Stimulated activated naive CD8-positive, alpha-beta T cell treated with anti-CD3 and anti-CD28 coated beads, Interleukin-15, Interleukin-2, amounts not matched to agents 100 ng/mL and 50 ng/mL, for 24 hours (primary cell): ENCODE measurements around the gene CDC42SE2.

Experiments used
- H3K27ac Mint-ChIP-seq: one replicate; pipeline ENCODE4 v1.8.0; 2021; ENCODE audit warnings: mild to moderate bottlenecking, mixed read lengths
- H3K27me3 Mint-ChIP-seq: one replicate; pipeline ENCODE4 v1.8.0; 2021; ENCODE audit warnings: mixed read lengths
- H3K36me3 Mint-ChIP-seq: one replicate; pipeline ENCODE4 v1.8.0; 2021; ENCODE audit warnings: low read depth, mixed read lengths
- H3K4me1 Mint-ChIP-seq: one replicate; pipeline ENCODE4 v1.8.0; 2021; ENCODE audit warnings: low read depth, mixed read lengths
- H3K4me3 Mint-ChIP-seq: one replicate; pipeline ENCODE4 v1.8.0; 2021; ENCODE audit warnings: mild to moderate bottlenecking, mixed read lengths
- H3K9me3 Mint-ChIP-seq: one replicate; pipeline ENCODE4 v1.8.0; 2021; ENCODE audit warnings: mixed read lengths

The CDC42SE2 gene

DNA sequence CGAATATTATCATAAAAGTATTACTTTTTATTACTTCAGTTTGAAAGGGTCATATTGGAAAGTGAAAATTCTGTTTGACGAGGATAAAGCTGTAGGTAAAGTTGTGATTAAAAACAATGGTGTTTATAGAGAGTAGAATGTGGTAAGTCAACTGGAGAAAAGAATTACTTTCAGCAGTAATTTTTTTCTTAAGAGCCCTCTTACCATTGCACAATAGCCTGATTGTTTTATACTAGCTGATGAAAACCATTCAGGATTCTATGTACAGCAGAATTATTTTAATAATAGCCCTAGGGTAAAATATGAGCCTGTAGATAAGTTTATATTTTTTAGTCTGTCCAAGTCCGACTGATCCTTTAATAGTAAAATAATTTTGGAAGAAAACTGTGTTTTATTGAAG lies 16.6 kb downstream of the CDC42SE2 start:
- Mint-ChIP-seq H3K36me3 (peaks cover 18% of the 10 kb centered on the region), H3K4me1 (peaks cover 98% of the 10 kb centered on the region), H3K4me3 (peak overlapping the region; percentile 80), H3K27ac (peak overlapping the region; percentile 92), H3K27me3 (no peaks in the 10 kb centered on the region), H3K9me3 (no peaks in the 10 kb centered on the region)

DNA sequence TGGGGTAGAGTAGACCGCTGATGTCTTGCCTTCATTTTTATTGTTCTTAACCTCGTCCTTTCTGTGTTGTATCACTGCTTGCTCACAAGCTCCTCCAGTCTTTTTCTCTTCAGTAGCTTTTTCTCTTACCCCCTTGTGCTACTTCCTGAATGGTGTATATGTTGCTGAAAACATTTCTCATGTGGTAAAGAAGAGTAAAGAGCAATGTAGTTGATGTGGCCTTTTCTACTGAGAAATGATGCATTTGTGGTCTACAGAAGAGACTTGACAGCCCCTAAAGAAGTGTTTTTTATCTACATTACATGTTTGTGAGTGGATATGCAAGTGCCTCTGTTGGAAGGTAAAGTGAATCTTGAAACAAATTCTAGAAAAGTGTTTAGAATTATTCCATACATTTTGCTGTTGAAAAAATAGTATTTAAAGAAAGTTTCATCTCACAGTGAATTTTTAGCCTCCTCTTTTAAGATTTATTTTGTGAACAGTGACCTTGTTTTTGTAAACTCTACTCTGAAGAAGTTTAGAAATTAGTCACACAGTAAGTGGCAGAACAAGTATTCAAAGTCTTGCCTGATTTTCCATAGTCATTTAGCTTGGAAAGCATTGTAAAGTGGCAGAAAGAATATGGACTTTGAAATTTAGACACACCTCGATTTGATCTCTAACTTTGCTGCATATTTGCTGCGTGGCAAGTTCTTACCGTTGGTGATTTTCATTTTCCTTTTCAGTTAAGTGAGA lies 17.4 kb downstream of the CDC42SE2 start:
- Mint-ChIP-seq H3K36me3 (peaks cover 18% of the 10 kb centered on the region), H3K4me1 (peaks cover 96% of the 10 kb centered on the region), H3K4me3 (peak overlapping the region; percentile 80), H3K27ac (peak overlapping the region; percentile 92), H3K9me3 (no peaks in the 10 kb centered on the region), H3K27me3 (no peaks in the 10 kb centered on the region)

DNA sequence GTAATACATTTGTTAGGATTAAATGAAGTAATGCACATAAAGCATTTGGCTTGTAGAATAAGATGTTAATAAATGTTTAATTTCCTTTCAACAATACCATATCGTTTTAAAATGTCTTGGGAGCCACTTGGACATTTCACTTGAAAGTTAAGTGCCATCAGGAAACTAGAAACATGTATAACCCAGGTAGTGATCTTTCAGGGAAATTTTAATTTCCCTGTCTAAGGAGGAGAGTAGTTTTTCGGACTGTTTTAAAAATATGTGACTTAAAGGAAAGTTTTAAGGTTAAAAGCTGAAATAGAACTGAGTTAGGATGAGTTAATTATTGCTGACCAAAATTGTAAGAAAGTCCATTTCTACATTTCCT lies 18.0 kb downstream of the CDC42SE2 start:
- no peaks in the 10 kb centered on the region for H3K9me3 Mint-ChIP-seq
- H3K4me3 Mint-ChIP-seq, result peak overlapping the region; percentile 80
- H3K4me1 Mint-ChIP-seq, result peaks cover 92% of the 10 kb centered on the region
- peak overlapping the region; percentile 92 for H3K27ac Mint-ChIP-seq
- H3K36me3 Mint-ChIP-seq, result peaks cover 18% of the 10 kb centered on the region
- no peaks in the 10 kb centered on the region for H3K27me3 Mint-ChIP-seq

DNA sequence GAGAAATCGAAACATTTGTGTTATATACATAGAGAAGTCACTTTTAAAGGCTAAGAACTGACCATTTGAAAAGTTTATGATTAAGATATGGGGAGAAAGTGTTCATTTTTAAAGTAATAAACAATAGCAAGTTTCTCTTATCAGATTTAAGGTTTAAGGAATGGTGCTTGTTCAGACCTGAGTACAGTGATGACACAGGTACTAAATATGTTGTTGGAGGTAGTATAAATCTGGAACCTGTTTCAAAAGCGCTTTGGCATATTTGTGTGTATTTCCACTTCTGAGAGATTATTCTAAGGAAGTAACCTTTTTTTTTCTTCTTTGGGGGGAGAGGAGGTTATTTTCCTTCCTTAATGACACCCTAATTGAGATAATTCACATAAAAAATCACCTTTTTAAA lies 18.4 kb downstream of the CDC42SE2 start:
- H3K9me3 Mint-ChIP-seq, result no peaks in the 10 kb centered on the region
- no peaks in the 10 kb centered on the region for H3K27me3 Mint-ChIP-seq
- H3K4me3 Mint-ChIP-seq, result peak overlapping the region; percentile 80
- peak overlapping the region; percentile 92 for H3K27ac Mint-ChIP-seq
- peaks cover 90% of the 10 kb centered on the region for H3K4me1 Mint-ChIP-seq
- peaks cover 16% of the 10 kb centered on the region for H3K36me3 Mint-ChIP-seq

DNA sequence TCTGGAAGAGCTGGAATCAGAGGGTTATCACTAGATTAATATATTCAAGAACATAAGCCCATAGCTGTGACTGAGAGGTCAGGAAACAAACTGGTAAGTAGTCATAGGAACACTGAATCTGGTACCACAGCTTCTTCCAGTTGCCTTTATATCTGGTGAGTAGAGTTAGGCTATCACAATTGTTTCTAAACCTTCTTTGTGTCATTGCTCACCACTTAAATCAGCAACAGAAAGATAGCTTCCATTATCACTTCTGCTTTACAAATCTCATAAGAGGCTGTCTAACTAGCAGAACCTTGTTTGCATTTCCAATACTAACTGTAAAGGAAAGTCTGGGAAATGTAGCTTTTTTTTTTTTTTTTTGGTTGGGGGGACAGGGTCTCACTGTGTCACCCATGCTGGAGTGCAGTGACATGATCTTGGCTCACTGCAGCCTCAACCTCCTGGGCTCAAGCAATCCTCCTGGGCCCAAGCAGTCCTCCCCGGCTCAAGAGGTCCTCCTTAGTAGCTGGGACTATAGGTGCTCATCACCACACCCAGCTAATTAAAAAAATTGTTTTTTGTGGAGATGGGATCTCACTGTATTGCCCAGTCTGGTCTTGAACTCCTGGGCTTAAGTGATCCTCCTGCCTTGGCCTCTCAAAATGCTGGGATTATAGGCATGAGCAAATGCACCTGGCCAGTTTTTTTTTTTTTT lies 22.0 kb downstream of the CDC42SE2 start:
- peaks cover 30% of the 10 kb centered on the region for H3K36me3 Mint-ChIP-seq

DNA sequence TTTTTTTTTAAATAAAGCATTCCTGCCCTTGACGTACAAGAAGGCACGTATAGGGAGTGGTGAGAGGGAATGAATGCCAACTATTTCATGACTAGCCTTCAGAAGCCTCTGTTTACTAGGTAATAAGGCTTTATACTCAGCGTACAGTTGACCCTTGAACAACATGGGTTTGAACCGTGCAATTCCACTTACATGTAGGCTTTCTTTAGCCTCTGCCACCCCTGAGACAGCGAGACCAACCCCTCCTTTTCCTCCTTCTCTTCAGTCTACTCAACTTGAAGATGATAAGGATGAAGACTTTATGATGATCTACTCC lies 22.5 kb downstream of the CDC42SE2 start:
- Mint-ChIP-seq H3K36me3 (peaks cover 31% of the 10 kb centered on the region), H3K4me3 (no peak overlapping the region), H3K27me3 (no peaks in the 10 kb centered on the region), H3K27ac (peak overlapping the region; percentile 37), H3K4me1 (peaks cover 86% of the 10 kb centered on the region), H3K9me3 (no peaks in the 10 kb centered on the region)

More for the DNA sequence above, 22.0 kb downstream of the CDC42SE2 start:
- Mint-ChIP-seq H3K27me3 (no peaks in the 10 kb centered on the region), H3K4me3 (no peak overlapping the region), H3K27ac (peak overlapping the region; percentile 80), H3K9me3 (no peaks in the 10 kb centered on the region), H3K4me1 (peaks cover 88% of the 10 kb centered on the region)

DNA sequence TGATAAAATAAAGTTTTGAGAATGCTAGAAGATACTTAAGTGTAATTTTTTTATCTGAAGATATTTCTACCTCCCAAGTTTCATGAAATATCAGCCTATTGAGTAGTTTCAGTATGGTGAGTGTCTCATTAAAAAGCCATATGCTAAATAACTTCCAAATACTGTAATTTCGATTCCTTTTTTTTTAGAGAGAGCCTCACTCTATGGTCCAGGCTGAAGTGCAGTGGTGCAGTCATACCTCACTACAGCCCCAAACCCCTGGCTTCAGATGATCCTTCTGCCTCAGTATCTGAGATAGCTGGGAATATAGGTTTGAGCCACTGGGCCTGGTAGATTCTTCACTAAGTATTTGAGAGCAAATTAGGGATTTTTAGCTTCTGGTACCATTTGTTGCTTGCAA lies 24.5 kb downstream of the CDC42SE2 start:
- Mint-ChIP-seq H3K27ac (peak overlapping the region; percentile 94), H3K4me3 (peak overlapping the region; percentile 66), H3K4me1 (peaks cover 81% of the 10 kb centered on the region), H3K27me3 (no peaks in the 10 kb centered on the region), H3K9me3 (no peaks in the 10 kb centered on the region), H3K36me3 (peaks cover 22% of the 10 kb centered on the region)

DNA sequence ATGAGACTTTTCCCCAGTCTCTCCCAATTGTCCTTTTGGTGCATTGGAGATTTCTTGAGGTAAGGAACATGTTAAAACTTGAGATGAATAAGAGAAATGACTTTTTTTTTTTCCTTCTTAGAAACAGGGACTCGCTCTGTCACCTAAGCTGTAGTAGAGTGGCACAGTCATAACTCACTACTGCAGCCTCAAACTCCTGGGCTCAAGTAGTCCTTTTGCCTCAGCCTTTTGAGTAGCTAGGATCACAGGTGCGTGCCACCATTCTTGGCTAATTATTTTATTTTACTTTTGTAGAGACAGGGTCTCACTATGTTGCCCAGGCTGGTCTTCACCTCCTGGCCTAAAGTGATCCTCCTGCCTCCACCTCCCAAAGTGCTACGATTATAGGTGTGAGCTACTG lies 25.9 kb downstream of the CDC42SE2 start:
- Mint-ChIP-seq H3K4me3 (peak overlapping the region; percentile 66), H3K9me3 (no peaks in the 10 kb centered on the region), H3K27me3 (no peaks in the 10 kb centered on the region), H3K27ac (peak overlapping the region; percentile 94), H3K36me3 (peaks cover 30% of the 10 kb centered on the region), H3K4me1 (peaks cover 79% of the 10 kb centered on the region)

DNA sequence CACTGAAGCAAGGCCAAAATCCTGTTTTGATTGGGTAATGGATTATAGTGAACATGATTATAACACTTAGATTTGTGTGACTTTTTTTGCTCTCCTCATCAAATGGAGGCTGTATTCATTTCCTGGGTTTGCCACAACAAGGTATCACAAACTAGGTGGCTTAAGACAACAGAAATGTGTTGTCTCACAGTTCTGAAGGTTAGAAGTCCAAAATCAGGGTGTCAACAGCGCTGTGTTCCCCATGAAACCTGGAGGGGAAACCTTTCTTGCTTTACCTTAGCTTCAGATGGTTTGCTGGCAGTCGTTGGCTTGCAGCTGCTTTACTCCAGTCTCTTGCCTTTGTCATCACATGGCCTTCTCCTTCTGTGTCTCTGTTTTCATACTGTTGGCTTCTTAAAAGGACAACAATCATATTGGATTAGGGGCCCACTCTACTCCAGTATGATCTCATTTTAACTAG lies 32.4 kb downstream of the CDC42SE2 start:
- no peak overlapping the region for H3K4me3 Mint-ChIP-seq
- H3K27me3 Mint-ChIP-seq, result no peaks in the 10 kb centered on the region
- H3K4me1 Mint-ChIP-seq, result peaks cover 82% of the 10 kb centered on the region
- peak overlapping the region; percentile 69 for H3K27ac Mint-ChIP-seq
- H3K9me3 Mint-ChIP-seq, result peaks cover 3% of the 10 kb centered on the region
- H3K36me3 Mint-ChIP-seq, result peaks cover 28% of the 10 kb centered on the region

DNA sequence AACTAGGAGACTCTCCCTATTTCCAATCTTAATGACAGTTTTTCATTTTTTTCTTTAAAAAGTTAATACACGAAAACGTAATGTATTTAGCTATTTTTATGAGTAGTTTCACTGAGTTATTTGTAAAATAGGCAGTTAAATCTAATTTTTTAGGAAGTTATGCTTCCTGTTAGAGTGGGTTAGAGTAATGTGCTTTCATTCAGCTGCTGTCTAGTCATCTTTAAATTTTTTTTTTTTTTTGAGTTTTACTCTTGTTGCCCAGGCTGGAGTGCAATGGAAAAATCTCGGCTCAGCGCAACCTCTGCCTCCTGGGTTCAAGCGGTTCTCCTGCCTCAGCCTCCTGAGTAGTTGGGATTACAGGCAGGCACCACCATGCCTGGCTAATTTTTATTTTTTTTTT lies 34.0 kb downstream of the CDC42SE2 start:
- Mint-ChIP-seq H3K27ac (peak overlapping the region; percentile 32), H3K9me3 (peaks cover 3% of the 10 kb centered on the region), H3K36me3 (peaks cover 27% of the 10 kb centered on the region), H3K4me1 (peaks cover 77% of the 10 kb centered on the region), H3K4me3 (no peak overlapping the region), H3K27me3 (no peaks in the 10 kb centered on the region)

DNA sequence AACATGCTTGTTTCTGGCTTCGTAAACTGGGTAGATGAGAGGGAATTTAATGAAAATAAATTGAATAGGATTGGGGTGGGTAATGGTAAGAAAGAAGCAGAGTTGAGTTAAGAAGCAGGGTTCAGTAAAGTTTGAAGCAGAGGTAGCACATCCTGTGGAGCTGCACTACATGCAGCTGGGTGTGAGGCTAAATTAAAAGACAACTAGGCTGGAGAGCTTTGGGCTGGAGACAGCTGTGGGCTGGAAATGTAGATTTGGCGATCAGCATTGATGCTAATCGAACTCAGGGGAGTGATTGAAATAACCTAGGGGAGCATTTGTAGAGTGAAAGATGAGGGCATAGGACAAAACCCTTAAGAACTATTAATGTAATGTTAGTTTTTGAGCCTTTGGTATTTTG lies 35.6 kb downstream of the CDC42SE2 start:
- Mint-ChIP-seq H3K27ac (peak overlapping the region; percentile 59), H3K27me3 (no peaks in the 10 kb centered on the region), H3K9me3 (peaks cover 3% of the 10 kb centered on the region), H3K36me3 (peaks cover 20% of the 10 kb centered on the region), H3K4me1 (peaks cover 78% of the 10 kb centered on the region), H3K4me3 (no peak overlapping the region)

DNA sequence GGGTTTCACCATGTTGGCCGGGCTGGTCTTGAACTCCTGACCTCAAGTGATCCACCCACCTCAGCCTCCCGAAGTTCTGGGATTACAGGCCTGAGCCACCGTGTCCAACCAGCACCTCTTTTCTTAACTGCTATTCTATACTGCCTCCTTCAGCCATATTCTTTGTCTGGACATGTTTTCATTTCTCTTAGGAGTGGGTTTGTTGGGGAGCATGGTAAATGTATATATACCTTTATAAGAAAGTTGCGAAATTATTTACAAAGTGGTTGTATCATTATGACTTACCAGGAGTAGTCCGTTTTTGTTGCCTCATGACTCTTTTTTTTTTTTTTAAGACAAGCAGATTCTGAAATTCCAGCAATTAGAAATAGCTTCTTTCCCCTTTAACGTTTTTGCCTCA lies 38.7 kb downstream of the CDC42SE2 start:
- peaks cover 3% of the 10 kb centered on the region for H3K9me3 Mint-ChIP-seq
- H3K36me3 Mint-ChIP-seq, result peaks cover 33% of the 10 kb centered on the region
- H3K4me1 Mint-ChIP-seq, result peaks cover 76% of the 10 kb centered on the region
- no peaks in the 10 kb centered on the region for H3K27me3 Mint-ChIP-seq
- peak overlapping the region; percentile 23 for H3K27ac Mint-ChIP-seq
- no peak overlapping the region for H3K4me3 Mint-ChIP-seq

DNA sequence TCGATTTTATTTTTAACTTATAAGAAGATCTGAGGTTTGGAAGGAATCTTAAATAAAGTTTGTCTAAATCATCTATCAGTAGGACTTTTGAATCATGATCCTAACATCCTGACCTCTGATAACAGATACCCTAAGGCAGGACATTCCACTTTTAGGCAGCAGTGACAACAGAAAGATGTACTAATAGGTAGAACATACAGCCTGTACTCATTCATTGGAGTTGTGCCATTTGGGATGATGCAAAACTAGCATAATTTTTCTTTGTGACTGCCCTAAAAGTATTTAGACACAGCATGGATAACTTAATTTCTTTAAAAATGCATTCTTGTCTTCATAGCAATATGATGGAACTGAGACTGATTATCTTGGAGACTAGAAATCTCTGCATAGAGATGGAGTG lies 39.7 kb downstream of the CDC42SE2 start:
- Mint-ChIP-seq H3K27ac (no peak overlapping the region), H3K4me1 (peaks cover 73% of the 10 kb centered on the region), H3K27me3 (no peaks in the 10 kb centered on the region), H3K9me3 (peaks cover 2% of the 10 kb centered on the region), H3K4me3 (no peak overlapping the region), H3K36me3 (peaks cover 34% of the 10 kb centered on the region)

DNA sequence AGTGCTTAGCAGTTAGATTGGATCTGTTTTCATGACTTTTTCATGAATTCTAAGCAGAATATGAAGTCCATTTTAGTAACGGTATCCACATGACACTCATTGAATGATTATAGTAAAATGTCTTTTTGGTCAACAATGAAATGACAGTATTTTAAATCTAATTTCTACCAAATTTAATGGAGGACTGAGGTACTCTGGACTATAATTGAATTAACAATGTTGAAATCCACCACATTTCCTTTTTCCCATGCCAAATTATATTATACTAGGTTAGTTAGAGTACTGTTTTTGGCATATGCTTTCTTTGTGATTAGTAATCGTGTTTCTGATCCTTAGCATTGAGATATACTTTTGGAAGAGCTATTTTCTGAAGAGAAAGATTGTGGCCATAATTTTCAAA lies 40.6 kb downstream of the CDC42SE2 start:
- no peaks in the 10 kb centered on the region for H3K9me3 Mint-ChIP-seq
- H3K36me3 Mint-ChIP-seq, result peaks cover 29% of the 10 kb centered on the region
- no peaks in the 10 kb centered on the region for H3K27me3 Mint-ChIP-seq
- H3K27ac Mint-ChIP-seq, result peak overlapping the region; percentile 36
- peaks cover 67% of the 10 kb centered on the region for H3K4me1 Mint-ChIP-seq
- no peak overlapping the region for H3K4me3 Mint-ChIP-seq

DNA sequence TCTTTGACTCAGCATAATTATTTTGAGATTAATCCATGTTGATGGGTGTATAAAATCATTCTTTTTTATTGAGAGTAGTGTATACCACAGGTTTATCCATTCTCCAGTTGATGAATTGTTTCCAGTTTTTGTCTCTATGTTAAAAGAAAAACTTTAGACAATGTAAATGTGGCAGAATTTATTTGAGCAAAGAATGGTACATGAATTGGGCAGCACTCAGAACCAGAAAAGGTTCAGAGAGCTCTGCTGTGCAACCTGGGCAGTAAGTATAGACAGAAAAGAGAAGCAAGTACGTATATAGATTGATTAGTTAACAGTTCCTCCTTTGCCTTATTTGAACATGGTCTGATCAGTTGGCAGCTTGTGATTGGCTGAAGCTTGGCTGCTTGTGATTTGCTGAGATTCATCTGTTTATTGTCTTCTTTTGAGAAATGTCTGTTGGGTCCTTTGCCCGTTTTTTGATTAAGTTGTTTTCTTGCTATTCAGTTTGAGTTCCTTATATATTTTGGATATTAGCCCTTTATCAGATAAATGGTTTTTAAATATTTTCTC lies 41.4 kb downstream of the CDC42SE2 start:
- H3K4me3 Mint-ChIP-seq, result no peak overlapping the region
- peak overlapping the region; percentile 68 for H3K27ac Mint-ChIP-seq

More for the DNA sequence above, 41.4 kb downstream of the CDC42SE2 start:
- Mint-ChIP-seq H3K9me3 (no peaks in the 10 kb centered on the region), H3K27me3 (no peaks in the 10 kb centered on the region), H3K4me1 (peaks cover 67% of the 10 kb centered on the region), H3K36me3 (peaks cover 29% of the 10 kb centered on the region)
